GM12864 (cell line): ENCODE results near the gene TEKT5.

Experiments used
- DNase-seq: peaks from one replicate; pipeline ENCODE4 v3.0.0-alpha.2; 2011; ENCODE audit warnings: low read depth
- H3K4me3 ChIP-seq: 2 replicates; pipeline ENCODE4 v1.5.1; 2011; ENCODE audit warnings: mild to moderate bottlenecking, low read depth, low read length, control low read depth
- CTCF ChIP-seq: IDR thresholded peaks from 2 replicates; pipeline ENCODE4 v1.5.1; 2011; ENCODE audit warnings: low read depth, mild to moderate bottlenecking, moderate library complexity, low read length, control low read depth, inconsistent platforms; ENCODE audit errors: missing control alignments

TEKT5 gene

GRCh38 chr16:10592611-10593010 lies 102.1 kb downstream of the TEKT5 start:
- DNase-seq, result no peak
- H3K4me3 ChIP-seq, result no peak overlapping the region
- no peak for TF ChIP-seq CTCF

GRCh38 chr16:10590342-10590741 lies 104.4 kb downstream of the TEKT5 start:
- DNase-seq, result no peak
- no peak overlapping the region for H3K4me3 ChIP-seq
- TF ChIP-seq CTCF, result no peak

- TF ChIP-seq CTCF, result no peak
Observed at GRCh38 chr16:10589109-10589508, 105.6 kb downstream of the TEKT5 start.

GRCh38 chr16:10587622-10588021 lies 107.1 kb downstream of the TEKT5 start:
- no peak for DNase-seq
- no peak for TF ChIP-seq CTCF
- H3K4me3 ChIP-seq, result no peak overlapping the region

More at GRCh38 chr16:10589109-10589508, 105.6 kb downstream of the TEKT5 start:
- DNase-seq, result no peak
- H3K4me3 ChIP-seq, result no peak overlapping the region

GRCh38 chr16:10584981-10585438 lies 109.7 kb downstream of the TEKT5 start:
- no peak overlapping the region for H3K4me3 ChIP-seq
- no peak for DNase-seq
- TF ChIP-seq CTCF, result no peak

- TF ChIP-seq CTCF, result no peak
- no peak for DNase-seq
- H3K4me3 ChIP-seq, result no peak overlapping the region
Observed at GRCh38 chr16:10583269-10583668, 111.5 kb downstream of the TEKT5 start.

GRCh38 chr16:10581507-10581906 lies 113.2 kb downstream of the TEKT5 start:
- no peak for DNase-seq
- H3K4me3 ChIP-seq, result no peak overlapping the region
- TF ChIP-seq CTCF, result no peak
